ENCODE measurements around the gene HMOX1.

Gene HMOX1

GRCh38 chr22:35409783-35410662, 29.1 kb downstream of the HMOX1 start:
- no peak for DNase-seq

GRCh38 chr22:35410663-35411034, 29.8 kb downstream of the HMOX1 start:
- DNase-seq: no peak

DNA sequence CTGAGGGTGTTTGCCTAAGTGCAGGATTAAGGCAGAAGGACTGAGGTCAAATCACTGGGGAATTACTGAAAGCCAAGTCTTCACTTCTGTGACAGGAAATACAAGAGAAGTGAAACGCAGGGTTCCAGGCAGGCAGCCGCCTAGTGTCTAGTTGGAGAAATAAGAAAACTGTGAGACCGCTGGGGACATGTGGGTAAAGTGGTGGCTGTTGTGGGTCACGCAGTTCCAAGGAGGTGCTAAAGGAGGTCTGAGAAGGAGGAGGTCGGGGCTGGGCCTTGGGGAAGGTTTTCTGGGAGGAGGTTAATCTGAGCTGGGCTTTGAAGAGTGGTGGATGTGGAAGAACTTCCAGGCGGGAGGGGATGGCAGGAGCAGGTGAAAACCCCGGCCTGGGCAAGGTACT, 30.2 kb downstream of the HMOX1 start:
- DNase-seq: no peak

DNA sequence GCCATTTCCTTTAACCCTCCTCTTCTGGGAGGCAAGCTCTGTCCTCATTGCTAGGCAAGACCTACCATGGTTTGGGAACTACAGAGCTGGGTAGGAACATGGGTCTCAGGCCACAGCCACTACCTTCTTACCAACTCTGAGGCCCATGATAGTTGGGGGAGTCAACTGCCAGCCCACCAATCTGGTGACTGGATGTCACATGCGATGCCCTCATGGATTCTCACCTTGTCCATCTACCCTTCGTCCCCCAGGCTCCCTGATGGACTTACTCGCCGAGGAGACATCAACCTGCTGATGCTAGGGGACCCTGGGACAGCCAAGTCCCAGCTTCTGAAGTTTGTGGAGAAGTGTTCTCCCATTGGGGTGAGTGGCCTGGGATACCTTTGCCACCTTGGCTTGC, 32.7 kb downstream of the HMOX1 start:
- no peak for DNase-seq

- no peak for DNase-seq
These were observed 36.7 kb downstream of the HMOX1 start for GRCh38 chr22:35417606-35418005.

DNA sequence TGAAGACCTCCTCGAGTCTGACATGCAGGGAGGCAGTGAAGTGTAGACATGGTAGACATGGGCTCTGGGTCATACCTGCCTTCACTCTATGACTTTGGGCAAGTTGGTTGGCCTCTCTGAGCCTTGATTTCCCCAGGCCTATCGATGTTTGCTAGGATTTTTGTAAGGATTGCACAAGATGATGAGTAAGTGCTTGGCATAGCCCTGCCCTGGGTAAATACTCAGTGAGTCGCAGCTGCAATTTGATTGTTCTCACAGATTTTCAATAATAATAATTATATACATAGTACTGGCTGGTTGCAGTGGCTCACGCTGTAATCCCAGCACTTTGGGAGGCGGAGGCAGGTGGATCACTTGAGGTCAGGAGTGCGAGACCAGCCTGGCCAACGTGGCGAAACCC, 37.2 kb downstream of the HMOX1 start:
- no peak for DNase-seq

DNA sequence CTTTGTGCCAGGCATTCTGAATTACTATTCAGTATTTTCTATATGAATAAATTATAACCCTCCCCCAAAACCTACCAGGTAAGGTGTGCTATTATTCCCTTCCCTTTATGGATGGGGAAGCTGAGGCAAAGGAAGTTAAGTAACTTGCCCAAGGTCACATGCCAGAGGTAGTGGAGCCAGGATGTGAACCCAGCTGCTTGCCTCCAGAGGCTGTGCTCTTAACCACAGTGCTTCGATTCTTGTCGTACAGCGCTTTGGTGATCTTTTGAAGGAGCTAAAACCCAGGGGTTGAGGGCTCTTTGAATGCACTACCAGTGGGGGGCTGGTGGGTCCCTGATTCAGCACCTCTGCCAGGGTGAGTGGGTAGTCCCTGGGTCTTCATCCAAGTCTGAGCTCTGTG, 37.8 kb downstream of the HMOX1 start:
- no peak for DNase-seq

DNA sequence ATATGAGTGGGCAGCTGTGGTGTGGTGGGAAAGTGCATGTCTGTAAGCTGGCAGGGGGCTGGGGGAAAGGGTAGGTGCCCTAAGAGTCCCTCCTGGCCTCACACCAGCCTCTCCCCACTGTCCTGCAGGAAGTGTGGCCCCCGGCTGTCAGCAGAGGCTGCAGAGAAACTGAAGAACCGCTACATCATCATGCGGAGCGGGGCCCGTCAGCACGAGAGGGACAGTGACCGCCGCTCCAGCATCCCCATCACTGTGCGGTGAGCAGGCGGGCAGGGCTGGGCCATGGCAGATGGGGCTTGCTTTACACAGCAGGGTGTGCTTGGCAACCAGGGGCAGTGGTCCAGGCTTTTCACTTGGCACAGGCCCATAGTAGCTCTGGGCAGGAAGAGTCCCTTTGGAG, 38.9 kb downstream of the HMOX1 start:
- no peak for DNase-seq

- no peak for DNase-seq
These were observed 40.2 kb downstream of the HMOX1 start for GRCh38 chr22:35421121-35421520.

GRCh38 chr22:35422145-35422544, 41.2 kb downstream of the HMOX1 start:
- no peak for DNase-seq

- DNase-seq: no peak
These were observed 42.0 kb downstream of the HMOX1 start for GRCh38 chr22:35422936-35423335.

GRCh38 chr22:35424081-35424480, 43.2 kb downstream of the HMOX1 start:
- DNase-seq: no peak

DNA sequence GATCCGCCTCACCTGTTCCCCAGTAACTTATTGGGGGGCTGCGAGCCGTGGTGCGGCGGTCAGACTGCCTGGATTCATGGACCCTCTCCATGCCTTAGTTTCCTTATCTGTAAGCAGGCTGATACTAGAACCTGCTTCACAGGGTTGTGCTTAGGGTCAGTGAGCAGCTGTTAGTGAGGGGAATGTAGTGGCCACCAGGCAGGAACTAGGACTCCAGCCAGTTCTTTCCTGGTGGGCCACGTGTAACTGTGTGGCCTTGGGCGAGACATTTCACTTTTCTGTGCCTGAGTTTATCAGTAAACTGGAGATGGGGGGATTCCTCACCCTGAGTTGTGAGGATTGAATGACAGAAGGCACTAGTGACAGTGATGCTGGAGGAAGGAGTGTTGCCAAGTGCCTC, 43.9 kb downstream of the HMOX1 start:
- DNase-seq: no peak

DNA sequence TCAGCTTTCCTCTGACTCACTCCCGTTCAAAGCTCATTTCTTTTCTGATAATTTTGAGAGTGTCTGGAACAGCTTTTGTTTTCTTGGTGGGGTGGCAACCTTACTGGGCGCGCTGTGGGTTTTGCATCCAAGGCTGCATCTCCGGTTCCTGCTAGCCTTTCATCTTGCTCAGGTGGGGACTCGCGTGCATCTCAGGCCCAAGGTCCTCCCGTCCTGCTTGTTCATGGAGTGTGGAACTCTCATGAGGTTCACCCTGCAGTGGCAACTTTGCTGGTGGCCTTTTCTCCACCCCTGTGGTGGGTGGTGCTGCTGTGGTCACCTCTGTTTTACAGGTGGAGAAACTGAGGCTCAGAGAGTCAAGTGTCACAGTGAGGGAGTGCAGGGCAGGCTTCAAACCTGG, 44.6 kb downstream of the HMOX1 start:
- no peak for DNase-seq

DNA sequence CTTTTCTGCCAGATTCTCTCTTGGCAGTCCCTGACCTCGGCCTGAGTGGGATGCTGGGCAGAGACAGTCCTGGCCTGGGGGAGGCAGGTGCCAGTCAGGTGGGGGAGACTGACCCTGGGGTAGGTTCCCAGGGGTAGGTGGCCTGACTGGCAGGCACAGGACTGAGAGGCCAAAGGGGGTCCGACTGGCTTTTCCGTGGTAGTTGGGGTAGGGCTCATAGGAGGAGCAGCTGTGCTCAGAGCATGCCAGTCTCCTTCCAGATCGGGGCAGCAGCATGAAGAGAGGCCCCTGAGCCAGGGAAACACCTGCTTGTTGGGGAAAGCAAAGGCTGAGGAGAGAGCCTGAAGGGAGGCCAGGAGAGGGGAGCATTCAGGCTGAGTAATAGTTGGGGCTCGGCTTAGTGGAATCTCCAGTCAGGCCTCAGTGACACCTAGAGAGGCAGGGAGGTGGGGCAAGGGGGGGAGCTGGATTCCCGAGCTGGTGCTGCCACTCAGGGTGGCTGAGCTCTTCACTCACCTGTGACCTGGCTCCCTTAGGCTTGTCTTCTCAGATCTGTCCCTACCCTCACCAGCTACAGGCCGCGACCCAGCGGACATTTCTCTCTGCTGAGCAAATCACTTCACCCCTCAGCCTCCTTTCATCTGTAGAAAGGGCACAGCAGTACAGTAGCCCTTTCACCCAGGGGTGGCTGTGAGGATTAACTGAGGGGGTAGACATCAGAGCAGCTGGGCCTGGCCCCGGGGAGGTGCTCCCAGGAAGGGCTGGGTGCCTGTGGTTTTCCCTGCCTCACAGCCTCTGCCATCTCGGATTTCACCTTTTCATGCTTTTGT, 45.3 kb downstream of the HMOX1 start:
- no peak for DNase-seq

DNA sequence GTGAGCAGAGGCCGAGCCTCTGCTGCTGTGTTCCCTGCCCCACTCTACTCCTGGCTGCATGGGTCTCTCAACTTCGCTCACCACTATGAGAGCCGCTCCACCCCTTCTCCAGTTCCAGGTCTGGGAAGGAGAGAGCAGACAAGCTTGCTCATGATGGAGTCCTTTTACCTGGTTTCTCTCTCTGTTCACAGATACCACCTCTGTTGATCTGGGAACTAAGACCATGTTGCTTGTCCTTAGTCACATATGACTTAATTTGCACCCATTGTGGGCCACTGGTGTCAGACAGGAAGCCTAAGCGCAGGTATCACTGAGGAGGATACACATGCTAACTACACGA, 45.9 kb downstream of the HMOX1 start:
- no peak for DNase-seq

DNA sequence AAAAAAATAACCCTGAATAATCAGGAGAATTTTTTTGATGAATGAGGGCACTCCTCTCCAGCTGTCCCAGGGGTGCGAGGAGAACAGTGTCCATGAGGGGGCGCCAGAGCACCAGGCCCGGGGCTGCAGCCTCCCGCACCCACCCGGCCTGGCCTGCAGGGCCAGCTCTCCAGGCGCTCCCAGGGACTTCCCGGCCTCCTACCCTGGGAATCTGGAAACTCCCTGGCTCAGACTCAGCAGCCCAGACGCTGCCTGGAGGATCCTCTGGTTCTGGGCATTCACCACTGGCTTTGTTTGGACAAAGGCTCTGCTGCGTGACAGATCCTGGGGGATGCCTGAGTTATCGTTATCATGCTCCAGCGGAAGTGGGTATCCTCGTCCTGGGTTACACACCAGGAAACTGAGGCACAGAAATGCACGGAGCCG, 50.0 kb downstream of the HMOX1 start:
- DNase-seq: peak; percentile 65

DNA sequence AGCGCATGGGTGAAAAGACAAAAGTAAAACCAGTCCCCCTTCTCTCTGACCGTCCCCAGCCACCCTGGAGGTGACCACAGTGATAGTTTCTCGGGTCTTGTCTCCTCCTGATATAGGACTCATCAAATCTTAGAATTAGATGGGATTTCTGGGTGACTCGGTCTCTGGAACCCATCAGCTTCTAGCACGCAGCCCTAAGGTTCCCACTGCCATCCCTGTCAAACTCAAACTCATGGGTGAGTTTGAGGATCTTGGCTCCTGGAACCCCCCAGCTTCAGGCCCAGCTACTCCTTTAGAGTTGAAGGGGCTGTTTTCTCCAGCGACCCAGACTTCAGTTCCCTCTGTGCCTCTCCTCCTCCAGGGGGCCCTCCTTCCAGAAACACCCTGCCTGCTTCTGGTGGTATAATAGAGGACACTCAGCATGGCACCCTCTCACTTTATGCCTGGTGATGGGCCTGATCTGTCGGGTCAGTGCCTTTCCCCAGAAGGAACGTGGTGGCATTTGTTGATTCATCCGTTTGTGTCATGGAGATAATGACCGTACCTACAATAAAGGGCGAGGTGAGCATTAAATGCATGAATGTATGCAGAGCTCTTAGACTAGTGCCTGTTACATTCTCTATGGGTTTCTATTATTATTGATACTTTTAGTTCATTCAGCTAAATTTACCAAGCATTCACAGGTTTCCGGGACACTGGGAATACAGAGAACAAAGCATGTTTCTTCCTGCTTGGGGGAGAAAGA, 50.8 kb downstream of the HMOX1 start:
- no peak for DNase-seq

- DNase-seq: no peak
These were observed 51.5 kb downstream of the HMOX1 start for GRCh38 chr22:35432228-35432905.

DNA sequence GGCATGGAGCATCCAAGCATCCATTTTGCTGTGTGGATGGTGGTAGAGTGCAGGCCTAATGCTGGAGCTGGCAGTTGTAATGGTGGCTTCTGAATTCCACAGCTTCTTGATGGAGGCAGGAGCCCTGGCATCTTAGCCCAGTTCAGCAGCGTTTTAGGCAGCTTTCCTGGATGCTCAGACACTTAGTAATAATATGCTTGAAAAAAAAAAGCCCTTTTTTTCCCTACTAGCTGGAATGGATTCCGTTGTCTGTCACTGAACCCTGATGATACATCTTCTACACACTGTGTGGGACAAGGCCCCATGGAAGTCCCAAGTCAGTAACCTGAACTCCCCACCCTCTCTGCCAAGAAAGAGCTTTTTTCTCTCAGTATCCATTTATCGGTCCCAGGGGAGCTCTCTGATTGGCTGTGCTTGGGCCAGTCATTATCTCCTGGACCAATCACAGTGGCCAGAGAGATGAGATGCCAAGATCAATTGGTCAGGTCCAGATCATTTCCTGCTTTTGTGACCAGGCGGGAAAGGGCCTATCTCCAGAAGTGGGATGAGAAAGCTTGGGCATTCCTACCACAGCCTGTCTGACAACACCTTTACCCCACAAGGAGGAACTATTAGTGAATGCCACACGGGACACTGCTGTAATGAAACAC, 53.3 kb downstream of the HMOX1 start:
- DNase-seq: no peak

DNA sequence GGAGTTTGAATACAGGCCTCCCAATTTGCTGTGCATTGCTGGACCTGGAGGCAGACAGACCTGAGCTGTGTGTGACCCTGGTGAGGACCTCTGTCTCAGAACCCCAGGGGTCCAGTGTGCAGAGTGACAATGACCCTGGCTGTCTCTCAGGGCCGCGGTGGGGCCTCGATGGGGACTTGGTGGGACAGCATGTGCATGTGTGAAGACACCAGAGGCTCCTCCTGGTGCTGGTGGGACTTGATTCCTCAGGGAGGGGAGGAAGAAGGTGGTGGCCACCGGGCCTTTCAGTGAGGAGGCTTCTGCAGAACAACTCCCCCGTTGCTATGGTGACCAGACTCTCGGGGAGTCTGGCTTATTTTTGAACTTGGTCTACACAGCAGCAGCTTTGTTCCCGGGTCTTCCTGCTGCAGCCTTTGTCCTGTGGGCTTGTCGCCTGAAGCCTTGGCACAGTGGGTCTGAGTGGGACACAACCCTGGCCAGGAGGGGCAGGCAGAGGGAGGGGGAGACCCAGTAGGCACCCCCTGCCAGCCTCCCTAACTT, 54.4 kb downstream of the HMOX1 start:
- DNase-seq: no peak

GRCh38 chr22:35436421-35436820, 55.5 kb downstream of the HMOX1 start:
- DNase-seq: no peak
